Measurements from ENCODE around the gene BRMS1L.
"Not testable (repeated sequence)": the region's sequence is repeated elsewhere in the genome, so short reads cannot be mapped to it uniquely, and the experiment has no call there.

GRCh38 chr14:35777550-35777949 is 48.6 kb upstream of the BRMS1L start:
- not testable (repeated sequence) for TF ChIP-seq POLR2A, CTCF (IDR thresholded peaks at IDR 0.05)

All from adrenal gland (tissue), 5 donors.